Colonic mucosa (tissue), 4 donors: ENCODE measurements around the gene KLHL8. TPM values are rescaled to one million over a fixed set of nuclear protein-coding genes. Genes with fewer than 3 reads are reported as not detected.

Experiments
- DNase-seq: peaks from one replicate; pipeline ENCODE4 v3.0.0-alpha.2; 2020
- H3K27ac ChIP-seq: fragments of 200-600 bp; one replicate; pipeline ENCODE4 v1.8.0; 2021
- H3K27me3 ChIP-seq: fragments of 200-600 bp; one replicate; pipeline ENCODE4 v1.8.0; 2021
- H3K36me3 ChIP-seq: fragments of 200-600 bp; one replicate; pipeline ENCODE4 v1.8.0; 2021
- H3K4me1 ChIP-seq: fragments of 200-600 bp; one replicate; pipeline ENCODE4 v1.8.0; 2021; ENCODE audit warnings: mild to moderate bottlenecking
- H3K4me3 ChIP-seq: fragments of 200-600 bp; one replicate; pipeline ENCODE4 v1.8.0; 2021
- H3K9ac ChIP-seq, 2 donors: one replicate each; pipeline ENCODE4 v1.7.0; 2013; ENCODE audit warnings: control low read depth in 2 of 2, low read depth in 2 of 2, low read length in 2 of 2
- H3K9me3 ChIP-seq: fragments of 200-600 bp; one replicate; pipeline ENCODE4 v1.8.0; 2021
- CTCF ChIP-seq: fragments of 200-600 bp; IDR thresholded peaks from one replicate; pipeline ENCODE4 v1.8.0; 2022; ENCODE audit warnings: antibody characterized with exemption, mild to moderate bottlenecking
- intact Hi-C: fragments of 100-400 bp; cut with DNase I; formaldehyde crosslinking; loops from one replicate; pipeline ENCODE4 v1.14.1; 2022
- total RNA-seq, 2 donors: library from RNA; stranded (reverse); fragmentation: NEBNext Ultra II Directional in 1 of 2; extraction: Animal tissue kit (Norgen Biotek cat#: 25700) in 1 of 2; gene quantifications; one replicate each; pipeline ENCODE4 v1.2.1, GENCODE V29; 2021
- donor health status: healthy.
- donor health status: DM: no; HTN: no; CAD: no.
- donor health status: DM: no; HTN: no; CAD: no.

KLHL8 gene
- total RNA-seq, 2 donors from 2014 or later: 19.5 to 19.7 TPM

- intact Hi-C loops: no loop called here
- Histone ChIP-seq H3K9ac (no peak overlapping the region), H3K27me3 (no peaks in the 10 kb centered on the region), H3K27ac (no peak overlapping the region), H3K4me1 (no peaks in the 10 kb centered on the region), H3K4me3 (no peak overlapping the region), H3K9me3 (no peaks in the 10 kb centered on the region), H3K36me3 (peaks cover 17% of the 10 kb centered on the region)
- DNase-seq: no peak
- TF ChIP-seq CTCF: no peak
These were observed 89.3 kb downstream of the KLHL8 start for GRCh38 chr4:87130985-87131703.

- Histone ChIP-seq H3K9me3 (no peaks in the 10 kb centered on the region), H3K36me3 (peaks cover 27% of the 10 kb centered on the region), H3K27ac (no peak overlapping the region), H3K4me1 (no peaks in the 10 kb centered on the region), H3K9ac (no peak overlapping the region), H3K27me3 (no peaks in the 10 kb centered on the region), H3K4me3 (no peak overlapping the region)
- TF ChIP-seq CTCF: no peak
- intact Hi-C loops: no loop called here
- DNase-seq: no peak
These were observed 90.7 kb downstream of the KLHL8 start for GRCh38 chr4:87129681-87130080.

GRCh38 chr4:87128006-87128705 lies 92.3 kb downstream of the KLHL8 start:
- no peak overlapping the region for H3K27ac ChIP-seq
- DNase-seq: no peak
- H3K4me1 ChIP-seq: no peaks in the 10 kb centered on the region
- no peaks in the 10 kb centered on the region for H3K9me3 ChIP-seq
- no peaks in the 10 kb centered on the region for H3K27me3 ChIP-seq
- no peak overlapping the region for H3K4me3 ChIP-seq
- peaks cover 17% of the 10 kb centered on the region for H3K36me3 ChIP-seq
- H3K9ac ChIP-seq: no peak overlapping the region
- no peak for TF ChIP-seq CTCF
- intact Hi-C loops: no loop called here

GRCh38 chr4:87126056-87126455 lies 94.4 kb downstream of the KLHL8 start:
- DNase-seq: no peak
- Histone ChIP-seq H3K27me3 (no peaks in the 10 kb centered on the region), H3K9ac (no peak overlapping the region), H3K27ac (no peak overlapping the region), H3K36me3 (peaks cover 17% of the 10 kb centered on the region), H3K4me1 (no peaks in the 10 kb centered on the region), H3K4me3 (no peak overlapping the region), H3K9me3 (no peaks in the 10 kb centered on the region)
- intact Hi-C loops: no loop called here
- no peak for TF ChIP-seq CTCF

- no peak overlapping the region for H3K27ac ChIP-seq
- intact Hi-C loops: no loop called here
- H3K36me3 ChIP-seq: peaks cover 11% of the 10 kb centered on the region
- no peaks in the 10 kb centered on the region for H3K4me1 ChIP-seq
- H3K9me3 ChIP-seq: no peaks in the 10 kb centered on the region
- H3K27me3 ChIP-seq: no peaks in the 10 kb centered on the region
- H3K9ac ChIP-seq: no peak overlapping the region
- no peak for DNase-seq
- no peak overlapping the region for H3K4me3 ChIP-seq
- no peak for TF ChIP-seq CTCF
These were observed 98.2 kb downstream of the KLHL8 start for GRCh38 chr4:87122252-87122651.
